Adrenal gland (tissue), 5 donors: Measurements from ENCODE around the gene CLPX.

Experiments used
- POLR2A ChIP-seq, 2 donors: fragments of 450-650 bp; IDR thresholded peaks; one replicate each; pipeline ENCODE4 v1.6.1; 2017; ENCODE audit warnings: antibody characterized with exemption in 2 of 2, mild to moderate bottlenecking in 2 of 2, moderate library complexity in 1 of 2
- TF ChIP-seq, protein P1 (sequence below), 6 experiments: fragments of 450-650 bp in 4 of 6; fragments of 200-600 bp in 2 of 6; sonication (generic) in 1 of 6; IDR thresholded peaks; 1 replicate in 5 of 6; 2 replicates in 1 of 6; pipeline versions ENCODE4 v1.5.1 to v1.8.0; 2016 to 2021; ENCODE audit warnings: antibody characterized with exemption in 6 of 6, mild to moderate bottlenecking in 2 of 6, moderate library complexity in 1 of 6
- donor health status: DM: no; HTN: no; CAD: no.

DNA sequence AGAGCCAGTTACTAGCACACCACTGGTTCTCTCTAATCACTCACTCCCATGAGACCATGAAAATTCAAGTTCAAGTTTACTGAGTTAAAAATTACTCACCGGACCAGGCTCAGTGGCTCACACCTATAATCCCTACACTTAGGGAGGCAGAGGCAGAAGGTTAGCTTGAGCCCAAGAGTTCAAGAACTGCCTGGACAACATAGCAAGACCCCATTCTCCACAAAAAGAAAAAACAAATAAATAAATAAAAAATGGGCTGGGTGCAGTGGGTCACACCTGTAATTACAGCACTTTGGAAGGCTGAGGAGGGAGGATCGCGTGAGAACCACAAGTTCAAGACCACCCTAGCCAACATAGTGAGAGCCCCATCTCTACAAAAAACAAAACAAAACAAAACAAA lies 47.4 kb upstream of the CLPX start:
- TF ChIP-seq, protein P1, sequence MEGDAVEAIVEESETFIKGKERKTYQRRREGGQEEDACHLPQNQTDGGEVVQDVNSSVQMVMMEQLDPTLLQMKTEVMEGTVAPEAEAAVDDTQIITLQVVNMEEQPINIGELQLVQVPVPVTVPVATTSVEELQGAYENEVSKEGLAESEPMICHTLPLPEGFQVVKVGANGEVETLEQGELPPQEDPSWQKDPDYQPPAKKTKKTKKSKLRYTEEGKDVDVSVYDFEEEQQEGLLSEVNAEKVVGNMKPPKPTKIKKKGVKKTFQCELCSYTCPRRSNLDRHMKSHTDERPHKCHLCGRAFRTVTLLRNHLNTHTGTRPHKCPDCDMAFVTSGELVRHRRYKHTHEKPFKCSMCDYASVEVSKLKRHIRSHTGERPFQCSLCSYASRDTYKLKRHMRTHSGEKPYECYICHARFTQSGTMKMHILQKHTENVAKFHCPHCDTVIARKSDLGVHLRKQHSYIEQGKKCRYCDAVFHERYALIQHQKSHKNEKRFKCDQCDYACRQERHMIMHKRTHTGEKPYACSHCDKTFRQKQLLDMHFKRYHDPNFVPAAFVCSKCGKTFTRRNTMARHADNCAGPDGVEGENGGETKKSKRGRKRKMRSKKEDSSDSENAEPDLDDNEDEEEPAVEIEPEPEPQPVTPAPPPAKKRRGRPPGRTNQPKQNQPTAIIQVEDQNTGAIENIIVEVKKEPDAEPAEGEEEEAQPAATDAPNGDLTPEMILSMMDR (IDR thresholded peaks at IDR 0.05): no peak
- no peak for TF ChIP-seq POLR2A (IDR thresholded peaks at IDR 0.05)
